Activated T-helper 17 cell treated with anti-CD3 and anti-CD28 coated beads, Interleukin-2, amount 50 U/mL, for 72 hours (primary cell): Measurements from ENCODE around the gene GARS1. TPM values are rescaled to one million over a fixed set of nuclear protein-coding genes. Genes with fewer than 3 reads are reported as not detected.

ENCODE experiments used
- ATAC-seq: fragments of 150-1000 bp; cut with Tn5 transposase; replicated peaks from 2 replicates; pipeline ENCODE4 v1.10.0; 2021; ENCODE audit warnings: mild to moderate bottlenecking, moderate library complexity
- H3K27ac Mint-ChIP-seq: one replicate; pipeline ENCODE4 v1.8.0; 2022; ENCODE audit warnings: mixed read lengths
- H3K27me3 Mint-ChIP-seq: one replicate; pipeline ENCODE4 v1.8.0; 2022; ENCODE audit warnings: mixed read lengths
- H3K36me3 Mint-ChIP-seq: one replicate; pipeline ENCODE4 v1.8.0; 2022; ENCODE audit warnings: low read depth, mild to moderate bottlenecking, mixed read lengths
- H3K4me1 Mint-ChIP-seq: one replicate; pipeline ENCODE4 v1.8.0; 2022; ENCODE audit warnings: mixed read lengths
- H3K4me3 Mint-ChIP-seq: one replicate; pipeline ENCODE4 v1.8.0; 2022; ENCODE audit warnings: mild to moderate bottlenecking, mixed read lengths
- H3K9me3 Mint-ChIP-seq: one replicate; pipeline ENCODE4 v1.8.0; 2022; ENCODE audit warnings: mixed read lengths
- total RNA-seq, 2 donors: library from RNA; stranded (reverse); gene quantifications; one replicate each; pipeline ENCODE4 v1.2.3, GENCODE V29; 2022

Gene GARS1
- total RNA-seq, 2 donors from 2014 or later: 152 to 222 TPM

- ATAC-seq: no peak
- Mint-ChIP-seq H3K36me3 (peaks cover 10% of the 10 kb centered on the region), H3K4me1 (no peaks in the 10 kb centered on the region), H3K4me3 (no peak overlapping the region), H3K9me3 (no peaks in the 10 kb centered on the region), H3K27ac (peak overlapping the region; percentile 40), H3K27me3 (no peaks in the 10 kb centered on the region)
Observed at GRCh38 chr7:30649717-30650420, 55.2 kb downstream of the GARS1 start.

GRCh38 chr7:30650421-30650808 lies 55.7 kb downstream of the GARS1 start:
- Mint-ChIP-seq H3K36me3 (peaks cover 5% of the 10 kb centered on the region), H3K27me3 (no peaks in the 10 kb centered on the region), H3K27ac (no peak overlapping the region), H3K4me1 (no peaks in the 10 kb centered on the region), H3K9me3 (no peaks in the 10 kb centered on the region), H3K4me3 (no peak overlapping the region)
- ATAC-seq: no peak

GRCh38 chr7:30652132-30652531 lies 57.5 kb downstream of the GARS1 start:
- Mint-ChIP-seq H3K27ac (no peak overlapping the region), H3K4me3 (no peak overlapping the region), H3K9me3 (no peaks in the 10 kb centered on the region), H3K4me1 (no peaks in the 10 kb centered on the region), H3K36me3 (no peaks in the 10 kb centered on the region), H3K27me3 (no peaks in the 10 kb centered on the region)
- no peak for ATAC-seq

- no peaks in the 10 kb centered on the region for H3K9me3 Mint-ChIP-seq
- ATAC-seq: no peak
- no peaks in the 10 kb centered on the region for H3K4me1 Mint-ChIP-seq
- H3K27ac Mint-ChIP-seq: no peak overlapping the region
- H3K27me3 Mint-ChIP-seq: no peaks in the 10 kb centered on the region
- H3K4me3 Mint-ChIP-seq: no peak overlapping the region
- no peaks in the 10 kb centered on the region for H3K36me3 Mint-ChIP-seq
Observed at GRCh38 chr7:30652698-30653641, 58.3 kb downstream of the GARS1 start.

- H3K4me1 Mint-ChIP-seq: no peaks in the 10 kb centered on the region
- no peaks in the 10 kb centered on the region for H3K27me3 Mint-ChIP-seq
- no peak overlapping the region for H3K4me3 Mint-ChIP-seq
- no peaks in the 10 kb centered on the region for H3K36me3 Mint-ChIP-seq
- H3K9me3 Mint-ChIP-seq: no peaks in the 10 kb centered on the region
- no peak overlapping the region for H3K27ac Mint-ChIP-seq
- ATAC-seq: no peak
Observed at GRCh38 chr7:30654296-30655090, 59.8 kb downstream of the GARS1 start.

DNA sequence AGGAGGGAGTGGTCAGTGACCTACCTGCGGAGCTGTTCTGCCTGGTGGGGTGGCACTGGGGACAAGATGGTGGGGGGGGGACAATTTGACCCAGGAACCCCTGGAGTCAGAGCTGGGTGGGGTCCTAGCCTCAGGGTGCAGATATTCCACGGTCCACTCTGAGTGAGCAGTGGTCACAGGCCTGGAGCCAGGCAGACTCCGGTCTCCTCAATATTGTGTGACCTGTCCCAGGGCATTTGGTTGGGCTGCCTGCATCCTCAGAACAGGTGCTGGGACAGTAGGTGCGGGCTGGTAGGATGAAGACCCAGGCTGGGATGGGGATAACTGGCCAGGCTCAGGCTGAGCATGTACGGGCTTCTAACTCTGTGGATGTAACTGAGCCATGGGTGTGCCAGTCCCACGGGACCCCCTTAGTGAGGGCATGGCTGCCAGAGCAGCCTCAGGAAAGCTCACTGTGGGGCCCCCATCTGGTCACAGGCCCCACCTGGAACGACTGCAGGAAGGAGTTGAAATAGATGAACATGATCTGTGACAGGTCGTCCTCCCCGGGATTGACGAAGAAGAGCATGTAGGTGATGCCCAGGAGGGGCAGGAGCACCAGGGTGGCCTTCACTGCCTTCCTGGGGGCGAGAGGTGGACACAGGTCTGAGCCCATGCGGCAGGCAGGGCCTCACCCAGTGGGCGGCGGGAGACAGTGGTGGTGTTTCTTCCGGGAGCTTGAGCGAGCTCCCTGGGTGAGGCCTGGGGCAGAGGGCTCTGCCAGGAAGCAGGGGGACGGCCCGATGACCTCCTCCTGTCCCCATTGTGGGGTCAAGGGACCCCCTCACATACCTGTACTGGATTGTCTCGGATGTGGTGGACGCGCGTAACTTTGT lies 60.7 kb downstream of the GARS1 start:
- Mint-ChIP-seq H3K36me3 (no peaks in the 10 kb centered on the region), H3K27me3 (no peaks in the 10 kb centered on the region), H3K4me3 (no peak overlapping the region), H3K4me1 (no peaks in the 10 kb centered on the region), H3K27ac (no peak overlapping the region), H3K9me3 (no peaks in the 10 kb centered on the region)
- no peak for ATAC-seq

DNA sequence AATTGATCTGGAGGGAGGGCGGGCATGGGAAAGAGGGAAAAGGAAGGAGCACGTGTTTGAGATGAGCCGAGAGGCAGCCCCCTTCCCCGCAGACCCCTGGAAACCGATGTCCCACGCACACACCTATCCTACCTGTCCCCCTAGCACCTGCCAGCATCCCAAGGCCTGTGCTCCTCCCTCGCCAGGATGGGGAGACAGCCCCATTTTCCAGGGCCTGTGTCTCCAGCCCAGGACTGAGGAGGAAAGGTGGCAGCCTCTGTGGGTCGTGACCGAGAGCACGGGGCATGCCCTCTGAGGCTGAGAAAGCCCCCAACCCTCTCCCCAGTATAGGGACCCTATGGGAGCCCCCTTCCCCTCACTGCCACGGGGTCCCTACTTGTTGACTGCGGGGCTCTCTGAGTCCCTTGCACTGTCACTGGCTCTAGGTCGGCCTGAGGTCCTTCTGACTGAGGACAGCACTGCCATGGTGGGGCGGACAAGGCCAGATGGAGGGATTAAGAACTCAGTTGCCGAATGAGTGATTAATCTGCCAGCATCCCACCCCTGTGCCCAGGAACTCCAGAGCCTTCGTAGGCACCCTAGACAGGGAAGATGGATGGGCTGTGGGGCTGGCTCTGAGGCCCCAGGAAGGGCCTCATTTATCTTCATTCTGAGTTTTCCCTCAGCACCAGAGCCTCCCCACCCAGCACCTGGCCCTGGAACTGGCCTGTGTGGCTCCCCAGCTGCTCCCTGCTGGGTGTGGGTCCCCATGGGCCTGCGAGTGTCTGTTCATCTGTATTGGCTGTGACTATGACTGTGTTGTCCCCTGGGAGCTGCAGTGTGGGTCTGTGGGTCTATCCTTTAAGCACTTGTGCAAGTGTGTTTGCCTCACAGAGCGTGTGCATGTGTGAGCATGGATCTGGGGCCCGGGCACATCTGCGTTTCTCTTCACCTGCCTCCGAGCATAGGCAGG lies 61.6 kb downstream of the GARS1 start:
- Mint-ChIP-seq H3K36me3 (no peaks in the 10 kb centered on the region), H3K4me3 (no peak overlapping the region), H3K4me1 (no peaks in the 10 kb centered on the region), H3K27ac (no peak overlapping the region), H3K9me3 (no peaks in the 10 kb centered on the region), H3K27me3 (no peaks in the 10 kb centered on the region)
- no peak for ATAC-seq

GRCh38 chr7:30657131-30657530 lies 62.5 kb downstream of the GARS1 start:
- Mint-ChIP-seq H3K4me1 (no peaks in the 10 kb centered on the region), H3K9me3 (no peaks in the 10 kb centered on the region), H3K27ac (no peak overlapping the region), H3K27me3 (peaks cover 2% of the 10 kb centered on the region), H3K4me3 (no peak overlapping the region), H3K36me3 (no peaks in the 10 kb centered on the region)
- ATAC-seq: no peak

DNA sequence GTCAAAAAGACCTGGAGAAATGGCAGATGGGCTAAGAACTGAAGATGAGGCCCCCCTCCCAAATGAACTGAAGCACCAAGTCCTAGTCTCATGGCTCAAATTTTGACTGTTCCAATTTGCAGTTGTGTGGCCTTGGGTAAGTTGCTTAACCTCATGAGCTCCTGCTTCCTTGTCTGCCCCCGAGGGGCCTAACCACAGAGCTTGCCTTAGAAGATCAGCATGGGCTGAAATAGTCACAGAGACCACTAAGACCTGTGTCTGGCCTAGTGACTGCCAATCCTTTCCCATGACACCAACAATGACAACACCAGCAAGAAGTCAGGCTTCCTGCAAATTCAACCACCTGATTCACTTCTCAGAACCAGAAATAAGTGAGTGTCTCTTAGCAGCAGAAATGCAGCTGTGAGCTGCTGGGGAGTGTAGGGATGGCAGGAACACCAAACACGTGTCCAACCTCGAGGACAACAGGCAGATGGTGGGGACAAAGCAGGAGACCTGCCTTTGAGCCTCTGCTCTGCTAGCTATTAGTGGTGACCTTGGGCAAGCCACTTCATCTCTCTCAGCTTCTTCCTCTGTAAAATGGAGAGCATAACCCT lies 63.9 kb downstream of the GARS1 start:
- Mint-ChIP-seq H3K4me3 (no peak overlapping the region), H3K36me3 (no peaks in the 10 kb centered on the region), H3K27me3 (peaks cover 4% of the 10 kb centered on the region), H3K27ac (no peak overlapping the region), H3K4me1 (no peaks in the 10 kb centered on the region), H3K9me3 (no peaks in the 10 kb centered on the region)
- ATAC-seq: no peak

GRCh38 chr7:30659312-30659711 lies 64.6 kb downstream of the GARS1 start:
- H3K4me1 Mint-ChIP-seq: no peaks in the 10 kb centered on the region
- H3K27me3 Mint-ChIP-seq: peaks cover 4% of the 10 kb centered on the region
- ATAC-seq: no peak
- no peak overlapping the region for H3K4me3 Mint-ChIP-seq
- no peaks in the 10 kb centered on the region for H3K9me3 Mint-ChIP-seq
- H3K27ac Mint-ChIP-seq: no peak overlapping the region
- H3K36me3 Mint-ChIP-seq: no peaks in the 10 kb centered on the region

DNA sequence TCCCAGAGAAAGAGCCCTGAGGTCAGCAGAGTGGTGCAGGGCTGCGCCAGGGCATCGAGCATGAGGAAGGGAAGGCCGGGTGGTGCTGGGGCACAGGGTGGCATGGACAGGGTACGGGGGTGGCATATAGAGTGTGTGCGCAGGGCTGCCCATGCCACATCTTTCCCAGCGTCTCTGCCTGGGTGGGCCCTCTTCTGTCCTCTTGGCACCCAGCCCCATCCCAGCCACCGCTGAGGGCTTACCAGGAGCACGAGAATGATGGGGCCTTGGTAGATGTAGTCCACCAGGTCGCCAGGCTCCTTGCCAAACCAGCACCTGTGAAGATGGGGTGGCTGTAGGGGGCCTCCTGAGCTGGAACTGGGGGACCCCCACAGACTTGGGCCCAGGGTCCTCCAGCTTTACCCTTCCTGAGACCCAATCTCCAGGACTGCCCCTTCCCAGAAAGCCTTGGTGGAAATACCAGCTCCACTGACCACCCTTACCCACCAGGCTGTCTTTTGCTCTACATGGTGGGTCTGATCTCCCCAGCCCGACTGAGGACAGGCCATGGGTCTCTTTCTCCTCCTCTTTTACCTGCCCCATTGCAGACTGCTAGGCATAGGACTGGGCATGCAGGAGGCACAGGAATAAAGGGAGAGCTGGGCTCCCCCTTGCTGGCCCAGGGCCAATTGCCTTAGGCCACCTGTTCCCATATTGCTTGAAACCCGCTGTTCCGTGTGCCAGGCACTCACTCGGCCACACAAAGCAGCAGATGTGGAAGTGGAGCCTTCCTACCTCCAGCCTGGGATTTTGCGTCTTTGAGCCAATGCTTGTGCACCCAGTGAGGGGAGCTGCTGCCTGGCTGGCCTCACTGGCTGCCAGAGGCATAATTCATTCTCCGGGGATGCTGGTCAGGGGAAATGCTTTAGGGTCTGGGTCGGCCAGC lies 65.9 kb downstream of the GARS1 start:
- no peak overlapping the region for H3K27ac Mint-ChIP-seq
- peaks cover 4% of the 10 kb centered on the region for H3K27me3 Mint-ChIP-seq
- H3K9me3 Mint-ChIP-seq: no peaks in the 10 kb centered on the region
- H3K36me3 Mint-ChIP-seq: no peaks in the 10 kb centered on the region
- H3K4me3 Mint-ChIP-seq: no peak overlapping the region
- no peaks in the 10 kb centered on the region for H3K4me1 Mint-ChIP-seq
- no peak for ATAC-seq

DNA sequence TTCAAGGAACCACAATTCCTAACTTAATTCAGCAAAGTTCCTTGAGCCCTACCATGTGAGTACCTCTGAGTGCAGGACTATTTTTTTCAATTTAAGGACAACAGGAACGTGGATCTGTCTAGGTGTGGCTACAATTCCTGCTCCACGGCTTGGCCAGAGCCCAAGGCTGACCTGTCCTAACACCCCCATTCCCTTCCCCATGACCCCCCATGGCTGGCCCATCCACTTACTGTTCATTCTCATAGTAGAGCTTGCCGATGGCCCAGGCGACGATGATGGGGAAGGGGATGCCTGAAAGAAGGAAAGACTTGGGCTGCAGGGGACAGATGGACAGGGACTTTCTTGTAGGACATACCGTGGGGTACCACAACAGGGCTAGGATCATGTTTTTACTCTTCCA lies 67.2 kb downstream of the GARS1 start:
- Mint-ChIP-seq H3K27me3 (peaks cover 4% of the 10 kb centered on the region), H3K4me1 (no peaks in the 10 kb centered on the region), H3K9me3 (no peaks in the 10 kb centered on the region), H3K4me3 (no peak overlapping the region), H3K36me3 (no peaks in the 10 kb centered on the region), H3K27ac (no peak overlapping the region)
- no peak for ATAC-seq
